Subcutaneous abdominal adipose tissue (tissue), 5 donors: ENCODE results near the gene GPR15LG.
"Not testable (repeated sequence)": the region's sequence is repeated elsewhere in the genome, so short reads cannot be mapped to it uniquely, and the experiment has no call there.

ENCODE experiments used
- H3K27ac ChIP-seq: one replicate; pipeline ENCODE4 v1.7.0; 2013; ENCODE audit warnings: low read depth, mild to moderate bottlenecking, inconsistent platforms, low read length, moderate library complexity
- H3K27me3 ChIP-seq, 5 donors: one replicate each; pipeline ENCODE4 v1.7.0; 2013; ENCODE audit warnings: low read length in 5 of 5, inconsistent platforms in 1 of 5; ENCODE audit not compliant: control insufficient read depth in 5 of 5, insufficient read depth in 4 of 5
- H3K36me3 ChIP-seq, 5 donors: one replicate each; pipeline ENCODE4 v1.7.0; 2013; ENCODE audit warnings: low read length in 5 of 5; ENCODE audit not compliant: control insufficient read depth in 5 of 5, insufficient read depth in 5 of 5
- H3K4me1 ChIP-seq, 5 donors: one replicate each; pipeline ENCODE4 v1.7.0; 2013; ENCODE audit warnings: low read length in 5 of 5, mild to moderate bottlenecking in 3 of 5, moderate library complexity in 1 of 5; ENCODE audit not compliant: control insufficient read depth in 5 of 5, insufficient read depth in 5 of 5
- H3K4me3 ChIP-seq, 5 donors: one replicate each; pipeline ENCODE4 v1.7.0; 2013; ENCODE audit warnings: low read length in 5 of 5, low read depth in 1 of 5
- H3K9ac ChIP-seq, 5 donors: one replicate each; pipeline ENCODE4 v1.7.0; 2013; ENCODE audit warnings: low read length in 5 of 5, mild to moderate bottlenecking in 4 of 5, moderate library complexity in 3 of 5
- H3K9me3 ChIP-seq, 5 donors: one replicate each; pipeline ENCODE4 v1.7.0; 2013; ENCODE audit warnings: low read length in 5 of 5; ENCODE audit not compliant: control insufficient read depth in 5 of 5
- donor health status: healthy.
- donor health status: healthy.
- donor health status: healthy.
- donor health status: healthy.
- donor health status: healthy.

GPR15LG gene

DNA sequence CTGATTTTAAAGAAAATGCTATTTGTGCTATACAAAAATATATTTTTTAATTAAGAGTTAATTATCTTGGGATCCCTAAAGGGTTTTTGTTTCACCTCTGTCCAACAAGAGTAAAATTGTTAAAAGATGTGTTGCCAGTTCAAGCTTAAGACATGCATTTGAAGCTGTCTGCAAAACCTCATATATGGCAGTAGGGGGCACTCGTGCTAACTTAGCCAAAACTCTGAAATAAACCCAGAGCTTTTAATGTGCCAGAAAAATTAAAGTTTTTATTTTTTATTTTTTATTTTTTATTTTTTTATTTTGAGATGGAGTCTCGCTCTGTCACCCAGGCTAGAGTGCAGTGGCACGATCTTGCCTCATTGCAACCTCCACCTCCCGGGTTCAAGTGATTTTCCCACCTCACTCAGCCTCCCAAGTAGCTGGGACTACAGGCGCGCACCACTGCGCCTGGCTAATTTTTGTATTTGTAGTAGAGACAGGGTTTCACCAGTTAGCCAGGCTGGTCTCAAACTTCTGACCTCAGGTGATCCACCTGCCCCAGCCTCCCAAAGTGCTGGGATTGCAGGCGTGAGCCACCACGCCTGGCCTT is 25.5 kb upstream of the GPR15LG start:
- not testable (repeated sequence) for H3K9ac ChIP-seq, H3K27ac ChIP-seq, H3K9me3 ChIP-seq, H3K27me3 ChIP-seq, H3K4me1 ChIP-seq, H3K4me3 ChIP-seq
- H3K36me3 ChIP-seq: peaks cover 77 to 93% (median 82%) of the 10 kb centered on the region in 5 donors

DNA sequence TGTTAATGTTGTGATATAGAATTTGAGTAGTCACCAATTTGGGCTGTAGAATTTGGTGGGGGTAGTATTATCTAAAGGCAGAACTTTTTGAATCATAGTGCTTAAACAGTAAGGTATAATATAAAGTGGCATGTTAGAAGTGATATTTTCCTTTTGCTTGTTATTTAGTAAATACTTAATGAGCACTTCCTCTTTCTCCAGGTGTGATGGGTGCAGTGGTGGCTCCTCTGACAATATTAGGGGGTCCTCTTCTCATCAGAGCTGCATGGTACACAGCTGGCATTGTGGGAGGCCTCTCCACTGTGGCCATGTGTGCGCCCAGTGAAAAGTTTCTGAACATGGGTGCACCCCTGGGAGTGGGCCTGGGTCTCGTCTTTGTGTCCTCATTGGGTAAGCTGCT is 23.7 kb upstream of the GPR15LG start:
- H3K36me3 ChIP-seq: peaks cover 74 to 91% (median 80%) of the 10 kb centered on the region in 5 donors
- no peaks in the 10 kb centered on the region for H3K27me3 ChIP-seq
- H3K9ac ChIP-seq: no peak overlapping the region
- H3K4me3 ChIP-seq: no peak overlapping the region
- no peaks in the 10 kb centered on the region for H3K9me3 ChIP-seq
- no peak overlapping the region for H3K27ac ChIP-seq
- H3K4me1 ChIP-seq: no peaks in the 10 kb centered on the region

DNA sequence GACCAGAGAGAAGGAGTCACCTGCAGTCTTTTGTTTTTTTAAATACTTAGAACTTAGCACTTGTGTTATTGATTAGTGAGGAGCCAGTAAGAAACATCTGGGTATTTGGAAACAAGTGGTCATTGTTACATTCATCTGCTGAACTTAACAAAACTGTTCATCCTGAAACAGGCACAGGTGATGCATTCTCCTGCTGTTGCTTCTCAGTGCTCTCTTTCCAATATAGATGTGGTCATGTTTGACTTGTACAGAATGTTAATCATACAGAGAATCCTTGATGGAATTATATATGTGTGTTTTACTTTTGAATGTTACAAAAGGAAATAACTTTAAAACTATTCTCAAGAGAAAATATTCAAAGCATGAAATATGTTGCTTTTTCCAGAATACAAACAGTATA is 20.8 kb upstream of the GPR15LG start:
- no peaks in the 10 kb centered on the region for H3K27me3 ChIP-seq
- no peaks in the 10 kb centered on the region for H3K9me3 ChIP-seq
- no peak overlapping the region for H3K4me3 ChIP-seq
- no peak overlapping the region for H3K27ac ChIP-seq
- H3K36me3 ChIP-seq: peaks cover 50 to 69% (median 60%) of the 10 kb centered on the region in 5 donors
- no peaks in the 10 kb centered on the region for H3K4me1 ChIP-seq
- no peak overlapping the region for H3K9ac ChIP-seq

DNA sequence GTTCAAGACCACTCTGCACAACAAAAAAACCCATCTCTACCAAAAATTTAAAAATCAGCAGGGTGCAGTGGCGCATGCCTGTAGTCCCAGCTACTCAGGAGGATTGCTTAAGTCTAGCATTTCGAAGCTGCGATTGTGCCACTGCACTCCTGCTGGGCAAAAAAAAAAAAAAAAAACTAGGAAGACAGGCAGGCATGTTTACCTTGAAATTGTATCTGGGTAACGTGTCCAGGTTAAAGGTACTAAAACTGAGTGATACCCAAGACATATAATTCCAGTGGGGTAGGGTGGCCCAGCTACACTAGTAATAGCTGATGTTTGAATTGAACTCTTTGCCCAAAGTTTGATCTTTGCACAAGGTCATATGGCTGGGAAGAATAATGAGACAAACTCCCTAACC is 18.1 kb upstream of the GPR15LG start:
- Histone ChIP-seq H3K27ac (no peak overlapping the region), H3K9me3 (no peaks in the 10 kb centered on the region), H3K4me1 (no peaks in the 10 kb centered on the region), H3K36me3 (peaks cover 28 to 47% (median 42%) of the 10 kb centered on the region in 5 donors), H3K9ac (no peak overlapping the region), H3K27me3 (no peaks in the 10 kb centered on the region), H3K4me3 (no peak overlapping the region)

DNA sequence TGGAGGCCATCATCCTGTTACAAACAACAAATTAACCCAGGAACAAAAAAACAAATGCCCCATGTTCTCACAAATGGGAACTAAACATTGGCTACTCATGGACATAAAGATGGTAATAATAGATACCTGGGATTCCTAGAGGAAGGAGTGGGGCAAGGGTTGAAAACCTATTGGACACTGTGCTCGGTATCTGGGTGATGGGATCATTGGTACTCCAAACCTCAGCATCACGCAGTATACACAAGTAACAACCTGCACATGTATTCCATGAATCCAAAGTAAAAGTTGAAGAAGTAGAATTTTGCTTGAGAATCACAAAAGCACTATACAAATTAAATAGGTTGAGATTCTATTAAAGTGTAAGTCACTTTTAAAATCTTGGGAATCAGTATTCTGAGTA is 17.6 kb upstream of the GPR15LG start:
- H3K9me3 ChIP-seq: no peaks in the 10 kb centered on the region
- H3K4me3 ChIP-seq: no peak overlapping the region
- no peak overlapping the region for H3K9ac ChIP-seq
- H3K27me3 ChIP-seq: no peaks in the 10 kb centered on the region
- peaks cover 24 to 42% (median 37%) of the 10 kb centered on the region in 5 donors for H3K36me3 ChIP-seq
- H3K27ac ChIP-seq: no peak overlapping the region
- no peaks in the 10 kb centered on the region for H3K4me1 ChIP-seq

DNA sequence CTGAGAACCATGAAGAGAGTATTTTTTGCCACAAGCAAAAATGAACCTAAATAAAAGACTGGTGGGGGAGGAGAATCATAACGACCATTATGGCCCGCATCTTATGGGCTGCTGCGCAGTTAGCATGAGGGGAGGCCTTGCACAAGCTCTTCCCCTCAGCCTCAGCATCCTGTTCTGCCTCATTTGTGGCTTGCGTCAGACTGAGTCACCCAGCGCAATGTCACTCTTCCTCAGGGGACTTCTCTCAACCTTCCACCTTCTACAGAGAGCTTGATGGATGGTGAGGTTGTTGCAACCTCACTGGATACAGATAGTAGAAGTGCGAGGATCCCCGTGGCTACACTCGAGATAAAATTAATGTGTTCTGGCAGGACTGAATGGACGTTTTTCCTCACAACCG is 16.8 kb upstream of the GPR15LG start:
- peaks cover 0 to 3% (median 0%) of the 10 kb centered on the region in 5 donors for H3K27me3 ChIP-seq
- H3K4me1 ChIP-seq: no peaks in the 10 kb centered on the region
- H3K36me3 ChIP-seq: peaks cover 20 to 35% (median 30%) of the 10 kb centered on the region in 5 donors
- no peak overlapping the region for H3K4me3 ChIP-seq
- H3K27ac ChIP-seq: no peak overlapping the region
- H3K9ac ChIP-seq: no peak overlapping the region
- no peaks in the 10 kb centered on the region for H3K9me3 ChIP-seq

DNA sequence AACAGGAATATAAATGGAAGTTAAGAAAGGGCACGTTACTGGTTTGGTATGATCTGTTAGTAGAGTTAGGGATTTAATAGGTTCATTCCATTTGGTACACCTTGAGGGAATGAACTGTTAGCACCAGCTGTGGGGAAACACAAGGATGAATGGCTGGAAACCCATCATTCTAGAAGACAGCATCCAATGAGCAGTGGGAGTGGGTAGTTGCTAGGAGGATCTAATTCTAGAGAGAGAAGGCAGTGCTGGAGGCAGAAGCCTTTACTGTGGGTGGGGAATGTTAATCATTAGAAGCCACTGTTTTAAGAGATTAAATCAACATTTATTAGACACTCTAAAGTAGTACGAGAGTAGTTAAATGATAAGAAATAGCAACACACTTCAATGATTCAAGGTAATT is 15.5 kb upstream of the GPR15LG start:
- Histone ChIP-seq H3K27me3 (peaks cover 0 to 7% (median 0%) of the 10 kb centered on the region in 5 donors), H3K9me3 (no peaks in the 10 kb centered on the region), H3K9ac (no peak overlapping the region), H3K4me1 (no peaks in the 10 kb centered on the region), H3K36me3 (peaks cover 9 to 22% (median 18%) of the 10 kb centered on the region in 5 donors), H3K4me3 (no peak overlapping the region), H3K27ac (no peak overlapping the region)

DNA sequence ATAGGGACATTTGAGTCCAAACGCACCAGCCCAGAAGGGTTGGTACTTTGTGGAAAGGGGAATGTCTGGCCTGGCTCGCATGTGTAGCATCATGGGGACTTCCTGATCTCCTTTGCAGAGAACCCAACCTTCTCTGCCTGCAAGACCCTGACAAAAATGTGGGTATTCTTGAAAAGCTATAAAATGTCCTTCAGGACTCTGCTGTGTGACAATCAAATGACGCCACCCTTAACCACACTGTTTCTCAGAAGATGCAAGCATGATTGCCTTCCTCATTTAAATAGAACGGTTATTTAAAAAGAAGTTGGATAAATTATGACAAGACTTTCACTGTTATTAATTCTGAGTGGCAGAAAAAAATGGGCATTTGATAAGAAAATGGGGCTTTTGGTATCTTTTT is 15.1 kb upstream of the GPR15LG start:
- Histone ChIP-seq H3K4me3 (no peak overlapping the region), H3K9me3 (no peaks in the 10 kb centered on the region), H3K27ac (no peak overlapping the region), H3K4me1 (no peaks in the 10 kb centered on the region), H3K9ac (no peak overlapping the region), H3K36me3 (peaks cover 5 to 17% (median 13%) of the 10 kb centered on the region in 5 donors), H3K27me3 (peaks cover 0 to 7% (median 2%) of the 10 kb centered on the region in 5 donors)

DNA sequence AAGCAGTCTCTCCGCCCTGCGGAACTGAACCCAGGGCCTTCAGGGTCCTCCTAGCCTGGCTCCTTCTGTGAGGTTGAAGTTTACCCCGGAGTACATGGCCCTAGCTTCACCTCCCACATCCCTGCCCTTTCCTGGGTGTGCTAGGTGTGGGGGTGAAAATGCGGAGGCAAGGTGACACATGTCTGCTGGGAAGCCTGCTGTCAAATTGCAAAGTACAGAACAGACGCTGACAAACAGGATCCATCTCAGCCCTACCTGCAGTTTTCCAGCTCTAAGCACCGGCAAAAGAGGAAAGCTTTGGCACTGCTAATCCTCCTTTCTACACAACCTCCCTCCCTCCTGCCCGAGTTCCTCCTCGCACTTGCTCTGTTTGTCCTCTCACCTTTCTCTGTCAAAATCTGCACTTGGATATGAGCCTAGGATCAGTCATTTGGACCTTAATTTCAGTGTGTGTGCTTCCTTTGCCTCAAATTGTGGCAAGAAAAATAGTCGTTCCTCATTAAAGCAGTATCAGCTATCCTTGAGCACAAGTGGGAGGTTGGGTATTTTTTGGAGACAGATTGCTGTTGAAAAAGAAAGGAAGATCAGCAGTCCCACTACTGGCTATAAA is 14.4 kb upstream of the GPR15LG start:
- H3K4me1 ChIP-seq: no peaks in the 10 kb centered on the region
- peaks cover 0 to 12% (median 3%) of the 10 kb centered on the region in 5 donors for H3K27me3 ChIP-seq
- no peak overlapping the region for H3K9ac ChIP-seq
- H3K27ac ChIP-seq: no peak overlapping the region
- H3K9me3 ChIP-seq: no peaks in the 10 kb centered on the region
- no peak overlapping the region for H3K4me3 ChIP-seq
- peaks cover under 1 to 11% (median 9%) of the 10 kb centered on the region in 5 donors for H3K36me3 ChIP-seq

DNA sequence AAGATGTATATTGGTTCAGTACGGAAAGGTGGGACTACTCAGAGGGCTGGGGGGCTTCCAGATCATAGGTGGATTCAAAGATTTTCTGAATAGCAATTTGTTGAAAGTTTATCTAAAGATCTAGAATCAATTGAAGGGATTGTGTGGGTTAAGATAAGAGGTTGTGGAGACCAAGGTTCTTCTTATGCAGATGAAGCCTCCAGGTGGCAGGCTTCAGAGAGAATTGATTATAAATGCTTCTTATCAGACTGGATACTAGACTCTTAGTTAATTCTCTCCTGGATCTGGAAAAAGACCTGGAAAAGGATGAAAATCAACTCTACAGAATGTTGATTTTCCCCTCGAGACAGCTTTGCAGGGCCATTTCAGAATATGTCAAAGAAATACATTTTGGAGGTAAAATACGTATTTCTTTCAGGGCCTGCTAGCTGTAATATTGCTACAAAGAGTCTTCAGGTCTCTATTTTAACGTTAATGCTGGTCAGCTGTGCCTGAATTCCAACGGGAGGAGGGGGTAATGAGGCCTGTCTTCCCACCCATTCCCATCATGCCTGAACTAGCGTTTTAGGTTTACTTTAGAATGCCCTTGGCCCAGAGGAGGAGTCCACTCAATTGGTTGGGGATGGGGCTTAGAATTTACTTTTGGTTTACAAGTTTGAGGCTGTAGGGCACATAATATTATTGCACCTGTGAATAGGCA is 12.8 kb upstream of the GPR15LG start:
- H3K27me3 ChIP-seq: peaks cover 3 to 18% (median 6%) of the 10 kb centered on the region in 5 donors
- no peaks in the 10 kb centered on the region for H3K9me3 ChIP-seq
- no peak overlapping the region for H3K9ac ChIP-seq
- H3K36me3 ChIP-seq: no peaks in the 10 kb centered on the region
- no peak overlapping the region for H3K4me3 ChIP-seq
- no peaks in the 10 kb centered on the region for H3K4me1 ChIP-seq
- no peak overlapping the region for H3K27ac ChIP-seq
